Osteocyte (in vitro differentiated cells): Measurements from ENCODE around the gene FNDC3B. TPM values are rescaled to one million over a fixed set of nuclear protein-coding genes. Genes with fewer than 3 reads are reported as not detected.
A peak's percentile ranks its signal among the peaks of the same experiment; 100 is the strongest.

Experiments used
- DNase-seq: peaks from one replicate; pipeline ENCODE4 v3.0.0; 2021; ENCODE audit warnings: mixed read lengths; ENCODE audit not compliant: unreplicated experiment; ENCODE audit errors: extremely low spot score
- H3K27ac Mint-ChIP-seq: one replicate; pipeline ENCODE4 v1.8.0; 2021; ENCODE audit warnings: mild to moderate bottlenecking, mixed read lengths; ENCODE audit not compliant: unreplicated experiment
- H3K27me3 Mint-ChIP-seq: one replicate; pipeline ENCODE4 v1.8.0; 2021; ENCODE audit warnings: mixed read lengths; ENCODE audit not compliant: unreplicated experiment
- H3K36me3 Mint-ChIP-seq: one replicate; pipeline ENCODE4 v1.8.0; 2021; ENCODE audit warnings: mixed read lengths; ENCODE audit not compliant: unreplicated experiment
- H3K4me1 Mint-ChIP-seq: one replicate; pipeline ENCODE4 v1.8.0; 2021; ENCODE audit warnings: mixed read lengths; ENCODE audit not compliant: unreplicated experiment
- H3K4me3 Mint-ChIP-seq: one replicate; pipeline ENCODE4 v1.8.0; 2021; ENCODE audit warnings: mild to moderate bottlenecking, moderate library complexity, mixed read lengths; ENCODE audit not compliant: unreplicated experiment
- H3K9me3 Mint-ChIP-seq: one replicate; pipeline ENCODE4 v1.8.0; 2021; ENCODE audit warnings: mixed read lengths; ENCODE audit not compliant: unreplicated experiment
- total RNA-seq: library from RNA; stranded (reverse); gene quantifications from 2 replicates; pipeline ENCODE4 v1.2.1, GENCODE V29; 2021
- TF ChIP-seq, protein P1 (sequence below): fragments of 200-600 bp; sonication (generic); IDR thresholded peaks from 2 replicates; pipeline ENCODE4 v1.5.0; 2021; ENCODE audit warnings: antibody characterized with exemption, mild to moderate bottlenecking, moderate library complexity

FNDC3B gene
- total RNA-seq, 1 donor from 2014 or later = 240 TPM

GRCh38 chr3:172276103-172276502, 236.7 kb downstream of the FNDC3B start:
- H3K36me3 Mint-ChIP-seq = peaks cover 32% of the 10 kb centered on the region
- TF ChIP-seq, protein P1, sequence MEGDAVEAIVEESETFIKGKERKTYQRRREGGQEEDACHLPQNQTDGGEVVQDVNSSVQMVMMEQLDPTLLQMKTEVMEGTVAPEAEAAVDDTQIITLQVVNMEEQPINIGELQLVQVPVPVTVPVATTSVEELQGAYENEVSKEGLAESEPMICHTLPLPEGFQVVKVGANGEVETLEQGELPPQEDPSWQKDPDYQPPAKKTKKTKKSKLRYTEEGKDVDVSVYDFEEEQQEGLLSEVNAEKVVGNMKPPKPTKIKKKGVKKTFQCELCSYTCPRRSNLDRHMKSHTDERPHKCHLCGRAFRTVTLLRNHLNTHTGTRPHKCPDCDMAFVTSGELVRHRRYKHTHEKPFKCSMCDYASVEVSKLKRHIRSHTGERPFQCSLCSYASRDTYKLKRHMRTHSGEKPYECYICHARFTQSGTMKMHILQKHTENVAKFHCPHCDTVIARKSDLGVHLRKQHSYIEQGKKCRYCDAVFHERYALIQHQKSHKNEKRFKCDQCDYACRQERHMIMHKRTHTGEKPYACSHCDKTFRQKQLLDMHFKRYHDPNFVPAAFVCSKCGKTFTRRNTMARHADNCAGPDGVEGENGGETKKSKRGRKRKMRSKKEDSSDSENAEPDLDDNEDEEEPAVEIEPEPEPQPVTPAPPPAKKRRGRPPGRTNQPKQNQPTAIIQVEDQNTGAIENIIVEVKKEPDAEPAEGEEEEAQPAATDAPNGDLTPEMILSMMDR = peak; percentile 19
- peaks cover 48% of the 10 kb centered on the region for H3K4me1 Mint-ChIP-seq
- no peaks in the 10 kb centered on the region for H3K9me3 Mint-ChIP-seq
- no peak for DNase-seq
- H3K27ac Mint-ChIP-seq = peak overlapping the region; percentile 23
- H3K27me3 Mint-ChIP-seq = no peaks in the 10 kb centered on the region
- H3K4me3 Mint-ChIP-seq = no peak overlapping the region

- no peaks in the 10 kb centered on the region for H3K27me3 Mint-ChIP-seq
- no peak for DNase-seq
- H3K9me3 Mint-ChIP-seq = no peaks in the 10 kb centered on the region
- no peak overlapping the region for H3K27ac Mint-ChIP-seq
- TF ChIP-seq, protein P1 = no peak
- peaks cover 55% of the 10 kb centered on the region for H3K4me1 Mint-ChIP-seq
- H3K36me3 Mint-ChIP-seq = peaks cover 33% of the 10 kb centered on the region
- no peak overlapping the region for H3K4me3 Mint-ChIP-seq
Measured at GRCh38 chr3:172277151-172277652, 237.8 kb downstream of the FNDC3B start.

GRCh38 chr3:172279191-172279640, 239.8 kb downstream of the FNDC3B start:
- TF ChIP-seq, protein P1 = no peak
- DNase-seq = no peak
- Mint-ChIP-seq H3K27ac (peak overlapping the region; percentile 76), H3K36me3 (peaks cover 35% of the 10 kb centered on the region), H3K27me3 (no peaks in the 10 kb centered on the region), H3K9me3 (no peaks in the 10 kb centered on the region), H3K4me1 (peaks cover 66% of the 10 kb centered on the region), H3K4me3 (no peak overlapping the region)

GRCh38 chr3:172279974-172280373, 240.6 kb downstream of the FNDC3B start:
- peak overlapping the region; percentile 76 for H3K27ac Mint-ChIP-seq
- H3K9me3 Mint-ChIP-seq = no peaks in the 10 kb centered on the region
- H3K36me3 Mint-ChIP-seq = peaks cover 32% of the 10 kb centered on the region
- TF ChIP-seq, protein P1 = no peak
- DNase-seq = no peak
- no peaks in the 10 kb centered on the region for H3K27me3 Mint-ChIP-seq
- H3K4me3 Mint-ChIP-seq = no peak overlapping the region
- H3K4me1 Mint-ChIP-seq = peaks cover 72% of the 10 kb centered on the region

DNA sequence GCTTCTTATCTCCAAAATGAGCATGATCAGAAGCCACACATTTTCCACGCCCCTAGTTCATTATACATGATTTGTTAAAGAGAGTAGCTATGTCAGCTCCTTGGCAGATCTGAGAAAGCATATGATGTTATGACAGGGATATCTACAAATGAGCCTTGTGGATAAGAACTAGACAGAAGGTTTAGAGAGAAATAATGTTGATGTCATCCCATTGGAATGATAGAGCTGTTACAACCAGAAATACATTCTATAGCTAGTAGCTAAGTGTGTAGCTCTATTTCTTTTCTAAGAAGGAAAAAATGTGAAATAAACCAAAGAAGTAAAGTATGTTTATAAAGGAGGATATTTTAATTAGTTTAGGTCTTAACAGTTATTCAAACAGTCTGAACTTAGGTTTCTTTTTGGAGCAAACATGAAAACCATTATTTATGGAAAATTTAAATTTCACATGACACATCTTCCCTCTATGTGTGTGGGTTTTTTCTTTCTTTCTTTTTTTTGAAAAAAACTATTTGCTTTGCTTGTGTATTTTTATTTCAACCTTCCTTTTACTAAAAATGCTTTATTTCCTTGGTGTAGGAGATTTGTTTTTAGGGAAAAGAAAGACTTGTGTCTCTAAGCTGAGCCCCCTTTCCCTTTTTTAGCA, 241.2 kb downstream of the FNDC3B start:
- no peak for DNase-seq
- H3K27me3 Mint-ChIP-seq = no peaks in the 10 kb centered on the region
- H3K36me3 Mint-ChIP-seq = peaks cover 36% of the 10 kb centered on the region
- H3K4me1 Mint-ChIP-seq = peaks cover 77% of the 10 kb centered on the region
- peak overlapping the region; percentile 76 for H3K27ac Mint-ChIP-seq
- no peaks in the 10 kb centered on the region for H3K9me3 Mint-ChIP-seq
- no peak overlapping the region for H3K4me3 Mint-ChIP-seq
- TF ChIP-seq, protein P1 = no peak
